Measurements from ENCODE around the gene PRDM16.

Gene PRDM16

DNA sequence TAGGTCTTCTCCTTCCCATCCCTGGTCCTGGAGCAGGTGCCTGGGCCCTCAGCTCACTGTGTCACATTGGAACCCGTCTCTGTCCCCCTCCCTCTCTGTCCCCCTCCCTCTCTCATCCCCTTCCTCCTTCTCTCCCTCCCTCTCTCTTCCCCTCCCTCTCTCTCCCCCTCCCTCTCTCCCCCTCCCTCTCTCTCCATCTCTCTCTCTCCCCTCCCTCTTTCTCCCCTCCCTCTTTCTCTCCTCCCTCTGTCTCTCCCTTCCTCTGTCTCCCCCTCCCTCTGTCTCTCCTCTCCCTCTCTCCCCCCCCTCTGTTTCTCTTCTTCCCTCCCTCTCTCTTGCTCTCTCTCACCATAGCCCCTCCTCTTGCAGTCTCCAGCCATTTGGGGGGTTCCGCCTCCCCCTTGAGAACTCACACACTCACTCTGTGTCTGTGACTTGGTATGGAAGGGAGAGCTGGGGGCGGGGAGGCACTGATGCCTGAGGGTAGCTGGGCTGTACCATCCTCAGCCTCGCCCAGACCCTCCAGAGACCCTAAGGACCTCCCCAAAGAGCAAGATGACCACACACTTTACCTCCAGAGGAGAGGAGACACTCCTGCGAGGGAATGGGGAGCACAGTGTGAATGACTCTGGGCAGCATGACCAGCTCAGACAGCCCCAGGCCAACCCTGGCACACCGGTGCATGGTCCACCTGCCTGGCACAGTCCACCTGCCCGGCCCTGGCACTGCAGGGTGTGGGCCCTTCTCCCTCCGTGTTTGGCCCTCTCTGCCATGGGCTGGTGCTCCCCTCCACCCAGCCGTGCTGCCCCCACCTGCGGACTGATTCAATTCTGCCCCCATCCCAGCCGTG, 282.7 kb downstream of the PRDM16 start:
- Histone ChIP-seq H3K27me3 (ENCODE audit: insufficient read depth, low read length) (no peaks in the 10 kb centered on the region), H3K9ac (ENCODE audit: low read length) (no peak overlapping the region), H3F3A (ENCODE audit: insufficient read depth, low read length) (no peaks in the 10 kb centered on the region), H3K4me3 (ENCODE audit: low read depth, low read length, poor library complexity, severe bottlenecking) (no peak overlapping the region), H3K9me2 (ENCODE audit: low read depth, low read length) (no peaks in the 10 kb centered on the region), H3K79me2 (ENCODE audit: insufficient read depth, low read length) (no peaks in the 10 kb centered on the region), H3K4me2 (ENCODE audit: low read length) (no peak overlapping the region), H2AFZ (ENCODE audit: low read length) (no peak overlapping the region), H3K27ac (ENCODE audit: low read depth, low read length, poor library complexity, severe bottlenecking) (no peak overlapping the region), H4K20me1 (ENCODE audit: insufficient read depth, low read length) (no peaks in the 10 kb centered on the region), H3K4me1 (ENCODE audit: insufficient read depth, low read length, severe bottlenecking) (no peaks in the 10 kb centered on the region), H3K9me3 (ENCODE audit: low read length) (no peaks in the 10 kb centered on the region), H3K36me3 (ENCODE audit: insufficient read depth, low read length) (no peaks in the 10 kb centered on the region)
- TF ChIP-seq, protein P1, sequence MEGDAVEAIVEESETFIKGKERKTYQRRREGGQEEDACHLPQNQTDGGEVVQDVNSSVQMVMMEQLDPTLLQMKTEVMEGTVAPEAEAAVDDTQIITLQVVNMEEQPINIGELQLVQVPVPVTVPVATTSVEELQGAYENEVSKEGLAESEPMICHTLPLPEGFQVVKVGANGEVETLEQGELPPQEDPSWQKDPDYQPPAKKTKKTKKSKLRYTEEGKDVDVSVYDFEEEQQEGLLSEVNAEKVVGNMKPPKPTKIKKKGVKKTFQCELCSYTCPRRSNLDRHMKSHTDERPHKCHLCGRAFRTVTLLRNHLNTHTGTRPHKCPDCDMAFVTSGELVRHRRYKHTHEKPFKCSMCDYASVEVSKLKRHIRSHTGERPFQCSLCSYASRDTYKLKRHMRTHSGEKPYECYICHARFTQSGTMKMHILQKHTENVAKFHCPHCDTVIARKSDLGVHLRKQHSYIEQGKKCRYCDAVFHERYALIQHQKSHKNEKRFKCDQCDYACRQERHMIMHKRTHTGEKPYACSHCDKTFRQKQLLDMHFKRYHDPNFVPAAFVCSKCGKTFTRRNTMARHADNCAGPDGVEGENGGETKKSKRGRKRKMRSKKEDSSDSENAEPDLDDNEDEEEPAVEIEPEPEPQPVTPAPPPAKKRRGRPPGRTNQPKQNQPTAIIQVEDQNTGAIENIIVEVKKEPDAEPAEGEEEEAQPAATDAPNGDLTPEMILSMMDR (IDR thresholded peaks at IDR 0.05; ENCODE audit: low read length), result no peak
- no peak for TF ChIP-seq EZH2 (IDR thresholded peaks at IDR 0.05; ENCODE audit: borderline replicate concordance, low read length)

DNA sequence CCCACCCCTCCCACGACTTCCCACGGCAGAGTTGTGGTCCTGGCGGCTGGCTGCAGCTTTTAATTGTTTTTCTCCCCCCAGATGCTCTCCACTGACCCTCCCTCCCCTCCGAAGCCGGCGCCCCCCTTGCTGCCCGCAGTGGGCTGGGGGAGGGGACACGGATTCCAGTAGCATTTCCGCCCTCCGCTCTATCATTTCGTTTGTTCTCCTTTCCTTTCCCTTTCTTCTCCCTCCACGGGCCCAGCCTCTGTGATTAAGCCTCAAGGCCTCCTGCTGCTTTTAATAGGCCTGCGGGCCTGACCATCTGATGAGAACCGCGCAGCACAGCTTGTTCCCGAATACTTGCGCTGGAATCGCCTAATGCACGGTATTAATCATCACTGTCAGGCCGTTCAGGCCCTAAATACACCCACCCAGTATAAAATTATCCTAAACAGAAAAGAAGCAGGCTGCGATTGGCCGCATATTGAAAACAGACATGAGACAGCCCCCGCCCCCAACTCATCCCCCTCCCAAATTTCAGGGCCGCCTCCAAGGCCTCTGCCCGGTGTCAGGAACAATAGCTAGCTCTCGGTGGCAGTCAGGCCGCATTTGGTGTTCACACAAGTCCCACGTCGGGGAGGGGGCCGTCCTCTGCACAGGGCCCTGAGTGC, 283.4 kb downstream of the PRDM16 start:
- Histone ChIP-seq H3K36me3 (ENCODE audit: insufficient read depth, low read length) (no peaks in the 10 kb centered on the region), H4K20me1 (ENCODE audit: insufficient read depth, low read length) (no peaks in the 10 kb centered on the region), H3K9me3 (ENCODE audit: low read length) (no peaks in the 10 kb centered on the region), H3K27me3 (ENCODE audit: insufficient read depth, low read length) (no peaks in the 10 kb centered on the region), H3K79me2 (ENCODE audit: insufficient read depth, low read length) (no peaks in the 10 kb centered on the region), H3K9ac (ENCODE audit: low read length) (no peak overlapping the region), H3K4me1 (ENCODE audit: insufficient read depth, low read length, severe bottlenecking) (no peaks in the 10 kb centered on the region), H3K4me2 (ENCODE audit: low read length) (no peak overlapping the region), H2AFZ (ENCODE audit: low read length) (no peak overlapping the region), H3K9me2 (ENCODE audit: low read depth, low read length) (no peaks in the 10 kb centered on the region), H3F3A (ENCODE audit: insufficient read depth, low read length) (no peaks in the 10 kb centered on the region), H3K4me3 (ENCODE audit: low read depth, low read length, poor library complexity, severe bottlenecking) (no peak overlapping the region), H3K27ac (ENCODE audit: low read depth, low read length, poor library complexity, severe bottlenecking) (no peak overlapping the region)
- no peak for TF ChIP-seq EZH2 (IDR thresholded peaks at IDR 0.05; ENCODE audit: borderline replicate concordance, low read length)
- TF ChIP-seq, protein P1 (IDR thresholded peaks at IDR 0.05; ENCODE audit: low read length), result no peak

DNA sequence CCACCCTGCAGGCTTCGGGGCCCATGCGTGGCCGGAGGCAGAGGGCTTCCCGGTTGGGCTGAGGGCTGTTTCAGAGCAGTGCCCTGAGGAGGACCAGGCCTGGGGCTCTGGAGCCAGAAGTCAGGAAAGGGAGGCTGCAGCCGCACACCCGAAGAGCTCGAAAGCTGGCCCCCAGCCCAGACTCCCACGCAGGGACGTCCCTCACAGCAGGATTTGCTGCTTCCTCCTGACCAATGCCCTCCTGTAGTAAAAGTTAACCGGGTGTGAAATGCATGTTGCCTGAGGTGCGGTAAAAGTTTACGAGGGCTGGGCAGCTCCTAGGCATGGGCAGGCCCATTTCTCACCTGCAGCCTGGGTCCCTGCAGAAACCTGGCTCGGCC, 283.9 kb downstream of the PRDM16 start:
- no peak for TF ChIP-seq EZH2 (IDR thresholded peaks at IDR 0.05; ENCODE audit: borderline replicate concordance, low read length)
- TF ChIP-seq, protein P1 (IDR thresholded peaks at IDR 0.05; ENCODE audit: low read length), result no peak
- Histone ChIP-seq H2AFZ (ENCODE audit: low read length) (no peak overlapping the region), H4K20me1 (ENCODE audit: insufficient read depth, low read length) (no peaks in the 10 kb centered on the region), H3K9ac (ENCODE audit: low read length) (no peak overlapping the region), H3K9me3 (ENCODE audit: low read length) (no peaks in the 10 kb centered on the region), H3K79me2 (ENCODE audit: insufficient read depth, low read length) (no peaks in the 10 kb centered on the region), H3K4me2 (ENCODE audit: low read length) (no peak overlapping the region), H3K27ac (ENCODE audit: low read depth, low read length, poor library complexity, severe bottlenecking) (no peak overlapping the region), H3K27me3 (ENCODE audit: insufficient read depth, low read length) (no peaks in the 10 kb centered on the region), H3F3A (ENCODE audit: insufficient read depth, low read length) (no peaks in the 10 kb centered on the region), H3K9me2 (ENCODE audit: low read depth, low read length) (no peaks in the 10 kb centered on the region), H3K36me3 (ENCODE audit: insufficient read depth, low read length) (no peaks in the 10 kb centered on the region), H3K4me1 (ENCODE audit: insufficient read depth, low read length, severe bottlenecking) (no peaks in the 10 kb centered on the region), H3K4me3 (ENCODE audit: low read depth, low read length, poor library complexity, severe bottlenecking) (no peak overlapping the region)

All from OCI-LY1 (cell line).